NCI-H2196 (cell line): Measurements from ENCODE around the gene ZNF555.
"Not testable (repeated sequence)": the region's sequence is repeated elsewhere in the genome, so short reads cannot be mapped to it uniquely, and the experiment has no call there.

Experiments used
- DNase-seq: peaks from one replicate; lab custom pipeline; 2025; ENCODE audit not compliant: unreplicated experiment; lab: John Stamatoyannopoulos, UW

ZNF555 gene

DNA sequence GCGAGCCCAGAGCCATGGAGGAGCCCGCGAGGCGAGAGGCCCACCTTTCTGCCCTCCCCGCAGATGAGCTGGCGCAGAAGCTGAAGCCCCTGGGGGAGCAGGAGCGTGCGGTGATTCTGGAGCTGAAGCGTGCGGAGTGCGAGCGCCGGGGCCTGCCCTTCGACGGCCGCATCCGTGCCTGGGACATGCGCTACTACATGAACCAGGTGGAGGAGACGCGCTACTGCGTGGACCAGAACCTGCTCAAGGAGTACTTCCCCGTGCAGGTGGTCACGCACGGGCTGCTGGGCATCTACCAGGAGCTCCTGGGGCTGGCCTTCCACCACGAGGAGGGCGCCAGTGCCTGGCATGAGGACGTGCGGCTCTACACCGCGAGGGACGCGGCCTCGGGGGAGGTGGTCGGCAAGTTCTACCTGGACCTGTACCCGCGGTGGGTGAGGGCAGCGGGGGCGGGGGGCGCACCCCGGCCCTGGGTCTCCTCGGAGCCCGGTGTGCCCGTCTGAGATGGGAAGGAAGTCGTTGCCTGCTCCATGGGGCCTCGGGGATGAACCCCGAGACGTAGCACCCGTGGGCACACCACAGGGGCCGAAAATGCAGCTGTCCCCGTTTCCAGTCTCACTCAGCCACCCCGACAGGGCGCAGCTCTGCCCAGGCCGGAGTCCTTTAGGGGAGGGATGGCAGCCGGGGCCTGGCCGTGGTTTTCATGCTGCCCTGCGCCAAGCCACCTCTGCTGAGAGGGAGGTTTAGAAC, 33.7 kb upstream of the ZNF555 start:
- no peak for DNase-seq

DNA sequence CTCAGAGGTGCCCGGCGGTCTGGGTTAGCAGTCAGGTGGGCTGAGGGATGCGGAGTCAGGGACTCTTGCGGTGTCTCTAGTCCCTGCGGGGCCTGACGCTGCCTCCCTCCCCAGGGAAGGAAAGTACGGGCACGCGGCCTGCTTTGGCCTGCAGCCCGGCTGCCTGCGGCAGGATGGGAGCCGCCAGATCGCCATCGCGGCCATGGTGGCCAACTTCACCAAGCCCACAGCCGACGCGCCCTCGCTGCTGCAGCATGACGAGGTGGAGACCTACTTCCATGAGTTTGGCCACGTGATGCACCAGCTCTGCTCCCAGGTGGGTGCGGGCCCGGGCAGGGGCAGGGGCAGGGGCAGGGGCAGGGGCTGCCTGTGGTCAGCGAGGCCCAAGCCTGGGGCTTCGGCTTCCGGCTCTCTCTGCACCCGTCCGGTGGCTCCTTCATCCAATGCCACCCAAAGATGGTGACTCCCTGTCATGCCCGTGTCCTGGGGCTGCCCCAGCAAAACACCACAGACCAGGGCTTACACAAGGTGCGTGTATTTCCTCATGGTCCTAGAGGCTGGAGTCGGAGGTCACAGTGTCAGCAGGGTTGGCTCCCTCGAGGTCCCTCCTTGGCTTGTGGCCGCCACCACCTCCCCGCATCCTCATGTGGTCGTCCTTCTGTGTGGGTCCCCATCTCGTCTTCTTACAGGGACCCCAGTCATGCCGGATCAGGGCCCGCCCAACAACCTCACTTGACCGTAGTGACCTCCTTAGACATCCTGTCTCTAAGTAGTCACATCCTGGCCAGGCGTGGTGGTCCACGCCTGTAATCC, 32.9 kb upstream of the ZNF555 start:
- DNase-seq = no peak

DNA sequence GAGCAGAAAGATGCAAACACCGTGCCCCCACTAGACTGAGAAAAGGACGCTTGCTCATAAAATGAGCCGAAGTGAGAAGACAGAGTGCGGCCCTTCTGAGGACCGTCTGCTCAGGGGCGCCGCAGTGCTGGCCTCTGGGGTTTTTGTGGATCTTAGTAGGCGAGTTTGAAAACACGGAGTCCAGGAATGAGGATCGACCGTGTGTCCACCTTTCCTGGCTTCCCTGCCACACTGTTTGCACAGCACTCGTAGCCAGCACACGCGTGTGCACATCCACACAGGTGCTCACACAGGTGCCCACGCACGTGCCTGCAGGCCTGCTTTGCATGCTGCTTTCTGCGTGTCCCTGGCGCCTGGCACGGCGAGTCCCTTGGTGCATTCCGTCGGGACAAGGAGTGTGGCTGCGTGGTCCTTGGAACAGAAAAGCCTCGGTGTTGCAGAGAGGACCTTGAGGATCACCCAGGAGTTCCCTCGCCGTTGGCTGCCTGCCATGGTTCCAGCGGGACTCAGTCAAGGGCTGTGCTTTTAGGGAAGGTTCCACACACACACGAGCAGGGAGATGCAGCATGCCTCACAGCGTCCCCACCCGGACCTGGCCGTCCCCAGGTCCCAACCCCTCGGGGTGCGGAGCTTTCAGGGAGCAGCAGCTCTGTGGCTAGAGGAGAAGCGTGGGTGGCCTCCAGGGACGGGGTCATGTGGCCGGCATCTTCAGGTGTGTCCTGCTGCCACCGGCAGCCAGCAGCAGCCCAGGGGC, 31.7 kb upstream of the ZNF555 start:
- no peak for DNase-seq

DNA sequence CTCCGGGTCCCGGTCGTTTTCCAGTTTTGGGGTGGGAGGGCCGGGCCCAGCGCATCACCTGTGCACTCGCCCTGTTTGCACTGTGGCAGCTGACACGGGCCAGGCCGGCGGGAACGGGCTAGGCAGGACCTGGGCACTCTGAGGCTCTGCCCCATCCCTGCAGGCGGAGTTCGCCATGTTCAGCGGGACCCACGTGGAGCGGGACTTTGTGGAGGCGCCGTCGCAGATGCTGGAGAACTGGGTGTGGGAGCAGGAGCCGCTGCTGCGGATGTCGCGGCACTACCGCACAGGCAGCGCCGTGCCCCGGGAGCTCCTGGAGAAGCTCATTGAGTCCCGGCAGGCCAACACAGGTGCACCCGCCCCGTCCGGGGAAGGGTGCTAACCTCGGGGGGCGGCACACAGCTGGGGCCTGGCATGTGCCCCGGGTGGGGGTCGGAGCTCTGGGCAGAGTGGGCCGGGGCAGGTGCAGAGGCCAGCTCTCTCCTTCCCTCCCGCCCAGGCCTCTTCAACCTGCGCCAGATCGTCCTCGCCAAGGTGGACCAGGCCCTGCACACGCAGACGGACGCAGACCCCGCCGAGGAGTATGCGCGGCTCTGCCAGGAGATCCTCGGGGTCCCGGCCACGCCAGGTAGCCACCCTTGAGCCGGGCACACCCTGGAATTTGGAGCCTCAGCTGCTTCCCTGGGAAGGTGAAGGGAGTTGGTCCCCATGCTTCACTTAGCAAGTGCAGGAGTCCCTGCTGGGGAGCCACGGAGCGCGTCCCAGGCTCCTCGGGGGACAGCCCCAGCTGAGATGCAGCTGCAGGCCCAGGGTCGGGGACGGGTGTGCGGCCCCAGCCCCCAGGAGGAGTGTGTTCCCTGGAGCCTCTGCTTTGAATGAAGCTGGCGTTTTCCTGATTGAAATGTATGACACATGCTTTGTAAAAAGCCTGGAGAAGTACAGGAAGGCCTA, 30.9 kb upstream of the ZNF555 start:
- DNase-seq = no peak

DNA sequence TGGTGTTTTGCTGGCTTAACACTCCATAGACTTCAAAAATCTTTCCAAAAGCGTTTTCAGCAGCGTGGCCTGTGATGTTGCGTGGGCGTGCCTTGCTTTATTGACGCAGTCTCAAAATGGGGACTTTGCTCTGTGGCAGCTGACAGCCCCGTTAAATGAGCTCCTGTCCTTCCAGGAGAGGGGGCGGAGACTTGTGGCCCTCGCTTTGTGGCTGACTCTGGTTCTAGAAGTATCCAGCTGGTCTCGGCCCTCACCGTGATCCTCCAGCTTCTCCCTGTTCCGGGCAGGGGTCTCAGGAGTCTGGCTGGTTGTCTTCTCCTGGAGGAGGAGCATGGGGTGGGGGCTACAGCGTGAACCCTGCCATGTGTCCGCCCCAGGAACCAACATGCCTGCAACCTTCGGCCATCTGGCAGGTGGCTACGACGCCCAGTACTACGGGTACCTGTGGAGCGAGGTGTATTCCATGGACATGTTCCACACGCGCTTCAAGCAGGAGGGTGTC, 30.0 kb upstream of the ZNF555 start:
- no peak for DNase-seq

DNA sequence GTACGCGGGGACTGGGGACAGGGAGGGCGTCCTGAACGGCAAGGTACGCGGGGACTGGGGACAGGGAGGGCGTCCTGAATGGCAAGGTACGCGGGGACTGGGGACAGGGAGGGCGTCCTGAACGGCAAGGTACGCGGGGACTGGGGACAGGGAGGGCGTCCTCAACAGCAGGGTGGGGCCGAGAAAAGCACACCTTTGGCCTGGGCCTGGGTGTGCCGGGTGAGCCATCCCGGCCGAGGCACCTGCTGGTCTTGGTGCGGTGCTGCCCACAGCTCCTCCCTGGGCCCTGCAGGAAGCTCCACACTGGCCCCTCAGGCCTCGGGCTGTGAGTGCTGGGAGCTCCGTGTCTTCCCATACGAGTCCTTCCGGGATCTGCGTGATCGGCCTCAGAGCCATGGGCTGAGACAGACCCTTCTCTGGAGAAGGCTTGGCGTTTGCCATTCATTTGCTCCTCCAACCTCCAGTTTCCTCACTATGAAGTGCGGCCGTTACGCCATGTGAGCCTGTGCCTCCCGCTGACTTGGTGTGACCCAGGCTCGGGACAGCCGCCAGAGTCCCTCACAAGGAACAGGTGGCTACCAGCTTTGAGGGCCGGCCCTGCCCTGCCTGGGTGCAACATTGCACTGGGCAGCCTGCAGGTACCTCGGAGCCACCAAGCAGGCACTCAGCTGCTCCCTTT, 29.4 kb upstream of the ZNF555 start:
- DNase-seq = no peak

DNA sequence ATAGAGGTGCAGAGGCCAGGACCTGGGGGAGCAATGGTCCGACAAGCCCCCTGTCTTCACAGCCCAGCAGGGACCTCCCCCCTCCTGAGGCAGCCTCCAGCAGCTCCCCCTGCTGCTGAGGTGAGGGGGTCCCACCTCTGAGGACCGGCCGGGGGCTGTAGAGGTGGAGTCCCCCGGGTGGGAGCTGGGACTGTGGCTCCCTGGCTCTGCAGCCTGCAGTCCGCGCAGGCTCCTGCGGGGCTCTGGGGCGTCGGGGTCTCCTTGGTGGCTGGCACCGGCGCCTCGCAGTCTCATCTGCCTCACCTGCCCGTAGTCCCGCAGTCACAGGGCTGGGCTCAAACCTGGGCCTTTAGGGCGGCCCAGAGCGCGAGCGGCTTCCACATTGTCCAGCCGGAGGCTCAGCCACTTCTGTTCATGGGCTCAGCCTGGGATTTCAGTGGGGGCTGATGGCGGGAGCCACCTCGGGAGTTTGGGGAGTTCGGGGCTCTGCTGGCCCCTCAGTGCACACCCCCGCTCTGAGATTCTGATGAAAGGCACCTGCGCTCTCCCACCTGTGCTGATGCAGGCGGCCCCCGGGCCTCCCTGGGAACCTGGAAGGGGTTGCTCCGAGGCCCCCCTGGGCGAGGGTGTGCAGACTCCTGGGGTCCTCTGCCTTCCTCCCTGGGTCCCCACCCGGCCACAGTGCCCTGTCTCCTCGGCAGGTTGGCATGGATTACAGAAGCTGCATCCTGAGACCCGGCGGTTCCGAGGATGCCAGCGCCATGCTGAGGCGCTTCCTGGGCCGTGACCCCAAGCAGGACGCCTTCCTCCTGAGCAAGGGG, 28.7 kb upstream of the ZNF555 start:
- no peak for DNase-seq

DNA sequence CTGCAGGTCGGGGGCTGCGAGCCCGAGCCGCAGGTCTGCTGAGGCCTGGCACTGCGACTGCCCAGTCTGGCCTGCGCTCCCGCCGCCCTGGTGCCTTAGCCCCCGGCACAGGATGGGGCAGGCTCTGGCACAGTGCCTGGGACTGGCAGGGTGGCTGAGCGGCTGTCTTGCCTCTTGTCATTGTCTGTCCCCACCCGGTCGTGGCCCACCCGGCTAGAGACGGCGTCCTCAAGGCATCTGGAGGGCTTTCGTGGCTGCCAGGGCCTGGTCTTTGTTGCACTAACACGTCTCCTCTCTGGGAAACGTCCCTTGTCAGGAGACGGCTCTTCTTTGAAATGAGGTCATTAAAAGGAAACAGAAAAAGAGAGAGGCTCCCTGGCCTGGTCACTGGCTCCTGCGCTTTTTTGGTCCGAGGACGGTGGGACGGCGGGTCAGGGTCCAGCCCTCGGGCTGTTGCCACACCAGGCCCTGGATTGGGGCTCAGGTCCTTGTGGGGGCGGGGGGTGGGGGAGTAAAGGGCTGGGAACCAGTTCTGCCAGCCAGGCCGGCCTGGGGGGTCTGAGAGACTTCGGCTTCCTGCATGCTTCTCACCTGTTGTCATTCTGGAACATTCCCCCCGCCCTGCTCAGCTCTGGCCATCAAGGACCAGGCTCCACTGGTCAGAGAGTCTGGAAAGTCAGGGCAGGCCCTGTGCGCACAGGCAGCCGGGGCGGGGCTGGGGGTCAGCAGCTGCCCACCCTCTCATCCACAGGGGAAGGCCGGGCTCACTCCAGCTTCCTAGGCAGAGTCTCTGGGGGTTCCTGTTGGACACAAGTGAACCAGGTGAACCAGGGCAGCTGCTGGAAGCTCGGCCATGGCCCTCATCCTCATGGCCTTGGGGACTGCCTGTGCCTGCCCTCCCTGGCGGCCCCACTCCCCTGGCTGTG, 27.8 kb upstream of the ZNF555 start:
- no peak for DNase-seq

DNA sequence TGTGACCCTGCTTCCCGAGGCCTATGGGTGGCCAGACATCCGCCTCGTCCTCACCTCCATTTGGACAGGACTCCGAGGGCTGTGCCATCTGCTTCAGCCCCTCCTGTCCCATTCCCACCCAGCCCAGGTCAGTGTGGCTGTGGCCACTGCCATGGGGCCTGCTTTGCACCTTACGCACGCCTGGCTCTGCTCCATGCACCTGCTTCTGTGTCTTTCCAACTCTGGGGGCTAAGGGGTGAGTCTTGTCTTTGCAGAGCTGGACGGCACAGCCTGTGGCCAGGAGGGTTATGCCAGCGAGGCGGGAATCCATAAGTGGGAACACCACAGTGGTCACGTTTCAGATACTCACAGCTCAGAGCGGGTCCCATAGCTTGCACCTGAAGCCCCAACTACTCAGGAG, 26.8 kb upstream of the ZNF555 start:
- DNase-seq = no peak

DNA sequence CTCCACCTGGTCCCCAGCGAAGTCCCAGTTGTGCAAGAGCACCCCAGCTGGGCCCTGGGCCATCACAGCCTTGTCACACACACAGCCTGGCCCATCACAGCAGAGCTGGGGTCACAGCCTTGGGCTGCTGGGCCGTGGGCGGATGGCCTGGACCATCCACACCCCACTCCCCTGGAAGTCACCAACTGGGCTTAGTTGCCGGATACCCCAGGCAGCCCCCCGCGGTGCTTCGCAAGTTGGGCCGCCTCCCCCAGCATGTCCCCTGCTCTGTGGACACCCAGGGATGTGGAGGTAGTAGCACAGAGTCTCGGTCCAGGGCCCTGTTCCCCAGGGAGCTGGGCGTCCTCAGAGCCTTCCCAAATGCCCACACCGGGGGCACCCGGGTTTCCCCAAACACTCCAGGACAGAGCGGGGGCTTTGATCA, 26.1 kb upstream of the ZNF555 start:
- no peak for DNase-seq

DNA sequence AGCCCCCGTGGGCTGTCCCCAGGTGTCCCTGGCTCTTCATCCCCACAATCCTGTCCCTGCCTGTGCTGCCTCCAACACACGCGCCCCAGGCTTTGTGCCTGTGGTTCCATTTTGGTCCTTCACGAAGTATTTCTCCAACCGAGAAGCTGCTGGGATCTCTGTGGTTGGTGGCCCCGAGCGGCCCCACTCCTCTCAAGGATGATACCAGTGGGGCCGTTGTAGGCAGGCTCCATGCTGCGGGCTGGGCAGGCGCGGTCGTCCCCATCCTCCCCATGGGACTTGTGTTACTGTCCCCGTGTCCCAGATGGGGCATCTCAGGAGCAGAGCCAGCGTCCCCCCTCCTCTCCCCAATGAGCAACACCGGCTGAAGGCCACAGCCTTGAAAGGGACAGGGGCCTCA, 25.4 kb upstream of the ZNF555 start:
- DNase-seq = no peak

DNA sequence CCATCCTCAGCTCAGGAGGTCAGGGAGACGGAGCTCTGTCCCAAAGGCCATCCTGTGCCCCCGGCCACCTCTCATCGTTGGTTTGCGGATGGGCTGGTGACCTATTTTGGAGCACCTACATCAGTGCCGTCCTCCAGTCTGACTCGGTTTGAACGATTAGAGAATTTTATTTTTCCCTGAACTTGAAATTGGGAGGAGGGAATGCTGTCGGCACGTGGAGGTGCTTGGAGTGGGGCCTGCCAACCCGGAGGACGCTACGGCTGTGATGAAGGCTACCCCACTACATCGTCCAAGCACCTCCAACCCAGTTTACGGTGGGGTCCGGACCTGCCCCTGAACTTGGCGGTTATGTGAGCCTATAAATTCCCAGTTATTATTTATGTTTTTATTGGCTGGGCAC, 24.6 kb upstream of the ZNF555 start:
- DNase-seq = no peak

DNA sequence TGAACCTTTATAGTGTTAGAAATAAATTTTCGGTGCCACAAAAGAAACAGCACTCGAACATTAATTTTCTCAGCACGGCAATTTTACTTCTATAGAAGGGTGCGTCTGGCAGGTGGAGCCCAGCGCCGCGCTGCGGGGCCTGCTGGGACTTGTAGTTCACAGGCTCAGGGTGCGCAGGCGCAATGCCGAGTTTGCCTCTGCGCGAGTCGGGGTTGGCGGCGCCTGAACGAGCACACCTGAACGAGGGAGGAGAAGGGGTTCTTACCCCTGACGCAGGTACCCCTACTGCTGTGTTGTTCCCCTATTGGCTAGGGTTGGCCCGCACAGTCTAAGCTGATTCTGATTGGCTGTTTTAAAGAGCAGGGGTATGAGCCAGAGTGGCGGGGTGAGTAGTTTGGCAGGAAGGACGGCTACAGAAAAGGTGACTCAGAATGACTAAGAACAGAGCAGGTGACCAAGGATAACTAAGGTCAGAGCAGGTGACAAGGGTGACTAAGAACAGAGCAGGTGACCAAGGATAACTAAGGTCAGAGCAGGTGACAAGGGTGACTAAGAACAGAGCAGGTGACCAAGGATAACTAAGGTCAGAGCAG, 23.9 kb upstream of the ZNF555 start:
- not testable (repeated sequence) for DNase-seq

DNA sequence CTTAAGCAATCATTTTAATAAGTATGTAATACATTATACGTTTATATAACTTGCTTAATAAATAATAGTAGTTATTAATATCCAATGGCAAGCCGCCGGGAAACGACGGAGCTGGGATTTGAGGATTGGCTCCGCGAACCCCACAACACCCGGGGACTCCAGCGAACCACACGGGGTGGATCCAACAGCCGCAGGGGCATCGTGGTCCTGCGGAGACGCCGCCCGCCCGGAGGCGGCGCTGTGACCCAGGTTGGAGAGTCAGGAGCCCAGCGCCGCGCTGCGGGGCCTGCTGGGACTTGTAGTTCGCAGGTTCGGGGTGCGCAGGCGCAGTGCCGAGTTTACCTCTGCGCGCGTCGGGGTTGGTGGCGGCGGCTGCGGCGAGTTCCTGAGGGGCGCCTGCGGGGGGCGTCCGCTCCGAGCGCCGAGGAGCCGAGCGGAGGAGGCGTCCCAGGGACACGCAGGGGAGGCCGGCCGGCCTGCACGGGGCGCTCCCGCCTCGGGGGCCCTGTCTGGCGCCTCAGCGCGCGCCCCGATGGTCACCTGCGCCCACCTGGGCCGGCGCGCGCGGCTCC, 21.6 kb upstream of the ZNF555 start, which contains the start of gene ZNF554:
Gene ZNF554 (plus strand): TSS at position 329 of the 572 bp plus-strand sequence. CDS start 204 bp downstream, at position 533.
- peak; percentile 96 for DNase-seq

DNA sequence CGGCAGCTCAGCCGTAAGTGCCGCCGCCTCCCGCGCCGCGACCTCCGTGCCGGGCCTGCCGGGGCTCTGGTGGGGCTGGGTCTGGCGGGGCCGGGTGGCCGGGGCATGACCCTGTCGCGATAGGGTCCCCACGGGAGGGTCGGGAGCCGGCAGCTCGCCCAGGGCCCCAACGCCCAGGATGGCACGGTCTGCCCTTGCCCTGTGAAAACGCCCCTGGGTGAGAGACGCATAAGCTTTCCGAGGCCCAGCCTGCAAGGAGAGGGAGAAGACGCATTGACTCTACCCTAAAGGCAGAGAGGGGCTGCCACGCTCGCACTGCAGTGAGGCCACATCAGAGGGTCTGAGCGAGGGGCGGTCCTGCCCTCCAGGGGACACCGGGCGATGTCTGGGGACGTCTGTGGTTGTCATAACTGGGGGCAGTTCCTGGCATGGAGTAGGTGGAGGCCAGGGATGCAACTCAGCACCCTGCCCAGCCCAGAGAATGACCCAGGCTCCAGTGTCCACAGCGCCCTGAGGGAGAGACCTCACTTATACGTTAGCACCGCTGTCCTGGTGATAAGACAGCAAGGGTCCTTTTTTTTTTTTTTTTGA, 21.1 kb upstream of the ZNF555 start:
- DNase-seq = no peak

DNA sequence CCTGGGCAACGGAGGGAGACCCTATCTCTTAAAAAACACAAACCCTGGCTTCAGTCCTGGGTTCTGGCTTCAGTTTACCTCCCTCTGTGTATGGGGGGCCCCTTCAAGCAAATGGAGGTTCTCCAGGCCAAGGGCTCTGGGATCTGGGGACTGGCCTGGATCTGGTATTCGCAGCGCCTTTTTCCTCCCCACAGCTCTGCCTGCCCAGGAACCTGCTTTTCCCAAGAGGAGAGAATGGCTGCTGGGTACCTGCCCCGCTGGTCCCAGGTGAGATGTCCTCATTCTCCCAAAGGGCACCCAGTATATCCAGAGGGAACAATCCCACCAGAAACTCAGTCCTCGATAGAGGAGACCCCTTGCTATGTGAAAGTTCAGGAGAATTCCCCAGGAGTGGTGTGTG, 18.4 kb upstream of the ZNF555 start:
- no peak for DNase-seq

DNA sequence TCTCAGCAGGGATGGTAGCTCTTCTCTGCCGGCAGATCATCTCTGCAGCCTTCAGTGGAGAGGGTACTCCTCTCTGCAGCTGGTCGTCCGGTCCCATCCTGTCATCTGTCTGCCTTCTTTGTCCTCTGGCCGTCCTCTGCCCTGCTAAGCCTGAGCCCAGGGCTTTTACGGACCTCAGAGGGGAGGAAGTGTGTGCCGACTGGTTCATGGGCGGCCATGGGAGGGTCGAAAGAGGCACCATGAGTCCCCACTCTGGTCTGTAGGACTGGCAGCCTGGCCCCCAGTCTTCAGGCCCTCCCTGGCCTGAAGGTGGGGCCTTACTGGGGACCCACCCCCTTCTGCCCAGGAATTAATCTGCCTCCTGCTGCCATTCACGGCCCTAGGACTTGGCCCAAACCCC, 17.6 kb upstream of the ZNF555 start:
- no peak for DNase-seq
